Loucy (cell line): Measurements from ENCODE around the gene MPV17.

Source experiments
- EZH2phosphoT487 ChIP-seq: fragments of 200-600 bp; IDR thresholded peaks from 2 replicates; pipeline ENCODE4 v1.6.1; 2018; ENCODE audit warnings: antibody characterized with exemption, mild to moderate bottlenecking, moderate library complexity, borderline replicate concordance
- TF ChIP-seq, protein P1 (sequence below): fragments of 200-600 bp; sonication (generic); conservative IDR thresholded peaks from 2 replicates; pipeline ENCODE4 v1.5.1; 2014; ENCODE audit warnings: mild to moderate bottlenecking, antibody characterized with exemption, low read length

DNA sequence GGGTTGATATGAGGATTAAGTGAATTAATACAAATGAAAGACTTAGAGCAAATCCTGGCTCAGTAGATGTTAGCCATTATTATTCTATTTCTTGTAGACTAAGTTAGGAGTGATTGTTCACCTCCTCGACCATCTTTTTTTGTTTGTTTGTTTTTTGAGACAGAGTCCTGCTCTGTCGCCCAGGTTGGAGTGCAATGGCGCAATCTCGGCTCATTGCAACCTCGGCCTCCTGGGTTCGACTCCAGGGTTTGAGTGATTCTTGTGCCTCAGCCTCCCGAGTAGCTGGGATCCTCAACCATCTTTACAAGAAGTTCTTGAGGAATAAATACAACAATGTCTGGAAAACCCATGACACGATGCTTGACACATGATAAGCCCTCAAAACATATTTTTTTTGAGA lies 28.0 kb downstream of the MPV17 start:
- TF ChIP-seq, protein P1, sequence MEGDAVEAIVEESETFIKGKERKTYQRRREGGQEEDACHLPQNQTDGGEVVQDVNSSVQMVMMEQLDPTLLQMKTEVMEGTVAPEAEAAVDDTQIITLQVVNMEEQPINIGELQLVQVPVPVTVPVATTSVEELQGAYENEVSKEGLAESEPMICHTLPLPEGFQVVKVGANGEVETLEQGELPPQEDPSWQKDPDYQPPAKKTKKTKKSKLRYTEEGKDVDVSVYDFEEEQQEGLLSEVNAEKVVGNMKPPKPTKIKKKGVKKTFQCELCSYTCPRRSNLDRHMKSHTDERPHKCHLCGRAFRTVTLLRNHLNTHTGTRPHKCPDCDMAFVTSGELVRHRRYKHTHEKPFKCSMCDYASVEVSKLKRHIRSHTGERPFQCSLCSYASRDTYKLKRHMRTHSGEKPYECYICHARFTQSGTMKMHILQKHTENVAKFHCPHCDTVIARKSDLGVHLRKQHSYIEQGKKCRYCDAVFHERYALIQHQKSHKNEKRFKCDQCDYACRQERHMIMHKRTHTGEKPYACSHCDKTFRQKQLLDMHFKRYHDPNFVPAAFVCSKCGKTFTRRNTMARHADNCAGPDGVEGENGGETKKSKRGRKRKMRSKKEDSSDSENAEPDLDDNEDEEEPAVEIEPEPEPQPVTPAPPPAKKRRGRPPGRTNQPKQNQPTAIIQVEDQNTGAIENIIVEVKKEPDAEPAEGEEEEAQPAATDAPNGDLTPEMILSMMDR = no peak
- no peak for TF ChIP-seq EZH2phosphoT487
